Measurements from ENCODE around the gene TUBB8B. TPM values are rescaled to one million over a fixed set of nuclear protein-coding genes. Genes with fewer than 3 reads are reported as not detected.
"Not testable (repeated sequence)": the region's sequence is repeated elsewhere in the genome, so short reads cannot be mapped to it uniquely, and the experiment has no call there.

TUBB8B gene
- polyA plus RNA-seq, 6 donors from 2014 or later: 0.23 to 1.5 (median 0.54) TPM; not detected in 3

GRCh38 chr18:75525-76160 is 26.2 kb upstream of the TUBB8B start:
- not testable (repeated sequence) for ATAC-seq (ENCODE audit: low read depth in 2 of 2); H3K4me3 Mint-ChIP-seq; H3K27me3 Mint-ChIP-seq; H3K4me1 Mint-ChIP-seq; H3K36me3 Mint-ChIP-seq; H3K9me3 Mint-ChIP-seq; DNase-seq; H3K27ac Mint-ChIP-seq

GRCh38 chr18:73181-73777 is 23.9 kb upstream of the TUBB8B start:
- H3K36me3 Mint-ChIP-seq, H3K27me3 Mint-ChIP-seq, H3K4me1 Mint-ChIP-seq, H3K27ac Mint-ChIP-seq, H3K4me3 Mint-ChIP-seq, DNase-seq, H3K9me3 Mint-ChIP-seq: not testable (repeated sequence)
- ATAC-seq (ENCODE audit: low read depth in 2 of 2): peak in 1 of 2 donors; percentile 30

DNA sequence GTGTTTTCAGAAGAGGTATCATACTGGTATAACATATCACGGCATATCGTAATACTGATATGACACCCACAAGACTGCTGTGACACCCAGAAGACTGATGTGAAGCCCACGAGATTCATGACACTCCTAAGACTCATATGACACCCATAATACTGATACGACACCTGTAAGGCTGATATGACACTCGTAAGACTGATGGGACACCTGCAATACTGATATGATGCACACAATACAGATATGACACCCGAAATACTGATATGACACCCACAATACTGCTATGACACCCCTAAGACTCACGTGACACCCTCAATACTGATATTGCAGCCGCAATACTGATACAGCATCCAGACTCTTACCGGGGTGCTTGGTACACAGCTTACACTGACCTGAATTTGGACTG is 18.3 kb upstream of the TUBB8B start:
- H3K36me3 Mint-ChIP-seq; H3K4me3 Mint-ChIP-seq; H3K9me3 Mint-ChIP-seq; ATAC-seq (ENCODE audit: low read depth in 2 of 2); H3K27ac Mint-ChIP-seq; DNase-seq; H3K4me1 Mint-ChIP-seq: not testable (repeated sequence)
- peaks cover 11 to 31% (median 21%) of the 10 kb centered on the region in 3 donors for H3K27me3 Mint-ChIP-seq

- peaks cover 0 to 11% (median 3%) of the 10 kb centered on the region in 7 donors for H3K9me3 Mint-ChIP-seq
- not testable (repeated sequence) for H3K4me1 Mint-ChIP-seq; DNase-seq; H3K36me3 Mint-ChIP-seq; H3K4me3 Mint-ChIP-seq; H3K27ac Mint-ChIP-seq; ATAC-seq (ENCODE audit: low read depth in 2 of 2)
- H3K27me3 Mint-ChIP-seq: peaks cover 16 to 50% (median 21%) of the 10 kb centered on the region in 3 donors
Observed at GRCh38 chr18:64279-64678, 14.9 kb upstream of the TUBB8B start.

DNA sequence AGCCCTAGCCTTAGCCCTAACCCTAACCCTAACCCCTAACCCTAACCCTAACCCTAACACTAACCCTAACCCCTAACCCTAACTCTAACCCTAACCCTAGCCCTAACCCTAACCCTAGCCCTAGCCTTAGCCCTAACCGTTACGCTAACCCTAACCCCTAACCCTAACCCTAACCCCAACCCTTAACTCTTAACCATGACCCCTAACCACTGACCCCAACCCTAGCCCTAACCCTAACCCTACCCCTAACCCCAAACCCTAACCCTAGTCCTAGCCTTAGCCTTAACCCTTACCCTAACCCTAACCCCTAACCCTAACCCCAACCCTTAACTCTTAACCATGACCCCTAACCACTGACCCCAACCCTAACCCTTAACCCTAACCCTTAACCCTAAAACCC is 14.2 kb upstream of the TUBB8B start:
- not testable (repeated sequence) for DNase-seq; H3K36me3 Mint-ChIP-seq; H3K4me1 Mint-ChIP-seq; H3K27ac Mint-ChIP-seq; H3K4me3 Mint-ChIP-seq; ATAC-seq (ENCODE audit: low read depth in 2 of 2)
- Mint-ChIP-seq H3K27me3 (peaks cover 16 to 47% (median 19%) of the 10 kb centered on the region in 3 donors), H3K9me3 (peaks cover 0 to 15% (median 3%) of the 10 kb centered on the region in 7 donors)

DNA sequence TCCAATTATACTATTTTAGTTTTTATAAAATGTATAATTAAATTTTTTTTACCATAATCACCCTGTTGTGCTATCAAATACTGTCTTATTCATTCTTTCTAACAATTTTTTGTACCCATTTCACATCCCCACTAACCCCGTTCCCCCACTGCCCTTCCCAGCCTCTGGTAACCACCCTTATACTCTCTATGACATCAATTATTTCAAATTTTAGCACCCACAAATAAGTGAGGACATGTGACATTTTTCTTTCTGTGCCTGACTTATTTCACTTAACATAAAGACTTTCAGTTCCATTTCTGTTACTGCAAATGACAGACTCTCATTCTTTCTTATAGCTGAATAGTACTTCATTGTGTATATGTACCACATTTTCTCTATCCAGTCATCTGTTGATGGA is 5.0 kb upstream of the TUBB8B start:
- not testable (repeated sequence) for H3K27ac Mint-ChIP-seq; H3K36me3 Mint-ChIP-seq; H3K27me3 Mint-ChIP-seq; DNase-seq; ATAC-seq (ENCODE audit: low read depth in 2 of 2); H3K4me1 Mint-ChIP-seq
- peaks cover 0 to 13% (median 5%) of the 10 kb centered on the region in 7 donors for H3K9me3 Mint-ChIP-seq
- peak overlapping the region in 1 of 8 donors; percentile 42 for H3K4me3 Mint-ChIP-seq

DNA sequence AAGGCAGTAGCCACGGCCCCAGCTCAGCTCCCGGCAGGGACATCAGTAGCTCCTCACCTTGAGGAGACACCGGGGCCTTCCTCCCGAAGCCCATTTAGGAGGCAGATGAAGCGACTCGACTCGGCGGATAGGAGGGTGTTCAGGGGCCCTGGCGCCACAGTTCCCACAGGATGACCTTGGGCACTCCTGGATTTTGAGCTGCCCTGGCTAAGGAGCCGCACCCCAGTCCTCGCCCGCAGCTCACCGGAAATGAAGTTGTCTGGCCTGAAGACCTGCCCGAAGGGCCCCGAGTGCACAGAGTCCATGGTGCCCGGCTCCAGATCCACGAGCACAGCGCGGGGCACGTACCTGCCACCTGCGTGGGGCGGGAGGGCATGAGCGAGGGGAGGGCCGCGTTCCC is 719 bp downstream of the TUBB8B start:
- not testable (repeated sequence) for H3K9me3 Mint-ChIP-seq, H3K4me3 Mint-ChIP-seq, H3K36me3 Mint-ChIP-seq

GRCh38 chr18:13177-13576 is 36.2 kb downstream of the TUBB8B start:
- H3K27ac Mint-ChIP-seq; H3K27me3 Mint-ChIP-seq; DNase-seq; ATAC-seq (ENCODE audit: low read depth in 2 of 2); H3K9me3 Mint-ChIP-seq; H3K4me3 Mint-ChIP-seq; H3K36me3 Mint-ChIP-seq; H3K4me1 Mint-ChIP-seq: not testable (repeated sequence)

More for the DNA sequence above, 719 bp downstream of the TUBB8B start:
- H3K27me3 Mint-ChIP-seq; DNase-seq; ATAC-seq (ENCODE audit: low read depth in 2 of 2); H3K27ac Mint-ChIP-seq; H3K4me1 Mint-ChIP-seq: not testable (repeated sequence)

- H3K27me3 Mint-ChIP-seq; H3K9me3 Mint-ChIP-seq; H3K27ac Mint-ChIP-seq; H3K4me3 Mint-ChIP-seq; ATAC-seq (ENCODE audit: low read depth in 2 of 2); DNase-seq; H3K36me3 Mint-ChIP-seq; H3K4me1 Mint-ChIP-seq: not testable (repeated sequence)
Observed at GRCh38 chr18:12773-13172, 36.6 kb downstream of the TUBB8B start.

DNA sequence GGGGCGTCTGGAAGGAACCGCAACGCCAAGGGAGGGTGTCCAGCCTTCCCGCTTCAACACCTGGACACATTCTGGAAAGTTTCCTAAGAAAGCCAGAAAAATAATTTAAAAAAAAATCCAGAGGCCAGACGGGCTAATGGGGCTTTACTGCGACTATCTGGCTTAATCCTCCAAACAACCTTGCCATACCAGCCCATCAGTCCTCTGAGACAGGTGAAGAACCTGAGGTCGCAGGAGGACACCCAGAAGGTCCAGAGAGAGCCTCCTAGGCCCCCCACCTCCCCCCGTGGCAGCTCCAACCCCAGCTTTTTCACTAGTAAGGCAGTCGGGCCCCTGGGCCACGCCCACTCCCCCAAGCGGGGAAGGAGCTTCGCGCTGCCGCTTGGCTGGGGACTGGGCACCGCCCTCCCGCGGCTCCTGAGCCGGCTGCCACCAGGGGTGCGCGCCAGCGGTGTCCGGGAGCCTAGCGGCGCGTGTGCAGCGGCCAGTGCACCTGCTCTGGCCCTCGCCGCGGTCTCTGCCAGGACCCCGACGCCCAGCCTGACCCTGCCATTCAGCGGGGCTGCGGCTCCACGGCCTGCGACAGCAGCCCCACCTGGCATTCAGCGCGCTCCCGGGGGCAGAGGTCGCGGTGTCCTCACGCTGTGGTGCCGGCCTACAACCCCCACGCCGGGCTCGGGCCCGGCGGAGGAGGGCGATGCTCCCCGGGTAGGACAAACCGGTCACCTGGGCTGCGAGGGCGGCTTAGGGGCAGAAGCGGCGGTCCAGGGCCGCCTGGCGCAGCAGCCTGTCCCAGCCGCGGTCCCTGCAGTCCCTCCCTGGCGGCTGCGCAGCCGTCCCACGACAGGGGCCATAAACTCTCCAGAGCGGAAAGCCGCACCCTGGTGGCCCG is 37.8 kb downstream of the TUBB8B start:
- not testable (repeated sequence) for H3K27me3 Mint-ChIP-seq; H3K27ac Mint-ChIP-seq; H3K9me3 Mint-ChIP-seq; H3K36me3 Mint-ChIP-seq; ATAC-seq (ENCODE audit: low read depth in 2 of 2); DNase-seq; H3K4me3 Mint-ChIP-seq; H3K4me1 Mint-ChIP-seq

GRCh38 chr18:10624-11184 is 38.7 kb downstream of the TUBB8B start:
- ATAC-seq (ENCODE audit: low read depth in 2 of 2); H3K9me3 Mint-ChIP-seq; H3K4me3 Mint-ChIP-seq; H3K36me3 Mint-ChIP-seq; H3K27me3 Mint-ChIP-seq; DNase-seq; H3K4me1 Mint-ChIP-seq; H3K27ac Mint-ChIP-seq: not testable (repeated sequence)

GRCh38 chr18:9937-10336 is 39.5 kb downstream of the TUBB8B start:
- H3K27me3 Mint-ChIP-seq; H3K4me1 Mint-ChIP-seq; H3K4me3 Mint-ChIP-seq; H3K9me3 Mint-ChIP-seq; H3K27ac Mint-ChIP-seq; ATAC-seq (ENCODE audit: low read depth in 2 of 2); DNase-seq; H3K36me3 Mint-ChIP-seq: not testable (repeated sequence)
